ENCODE data around the gene ZBTB7A.

Gene ZBTB7A

GRCh38 chr19:4068047-4068966, 1.6 kb upstream of the ZBTB7A start:
- no peak for DNase-seq (ENCODE audit: low spot score)

GRCh38 chr19:4067396-4068046, 822 bp upstream of the ZBTB7A start:
- peak; percentile 44 for DNase-seq (ENCODE audit: low spot score)

DNA sequence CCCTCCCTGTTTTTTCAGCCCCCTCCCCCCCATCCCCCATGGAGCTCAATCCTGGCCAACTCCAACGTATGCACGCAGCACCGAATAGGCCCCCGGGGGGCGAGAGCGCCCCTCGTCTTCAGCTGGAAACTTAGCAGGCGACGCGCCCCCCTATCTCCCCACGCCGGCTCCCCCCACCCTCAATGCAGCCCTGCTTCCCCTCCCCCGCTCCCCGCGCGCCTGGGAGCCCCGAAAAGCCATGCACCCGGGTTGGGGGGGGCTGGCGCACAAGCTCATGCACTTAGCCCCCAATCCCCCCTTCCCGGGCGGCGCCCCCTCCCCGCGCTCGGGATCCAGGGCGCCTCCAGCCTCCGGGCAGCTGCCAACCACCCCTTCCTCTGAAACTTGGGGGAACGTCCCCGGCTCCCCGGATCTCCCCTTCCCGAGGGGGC, 508 bp downstream of the ZBTB7A start:
- DNase-seq (ENCODE audit: low spot score), result peak; percentile 38

- peak; percentile 97 for DNase-seq (ENCODE audit: low spot score)
Measured at GRCh38 chr19:4065430-4066175, 1.1 kb downstream of the ZBTB7A start.

DNA sequence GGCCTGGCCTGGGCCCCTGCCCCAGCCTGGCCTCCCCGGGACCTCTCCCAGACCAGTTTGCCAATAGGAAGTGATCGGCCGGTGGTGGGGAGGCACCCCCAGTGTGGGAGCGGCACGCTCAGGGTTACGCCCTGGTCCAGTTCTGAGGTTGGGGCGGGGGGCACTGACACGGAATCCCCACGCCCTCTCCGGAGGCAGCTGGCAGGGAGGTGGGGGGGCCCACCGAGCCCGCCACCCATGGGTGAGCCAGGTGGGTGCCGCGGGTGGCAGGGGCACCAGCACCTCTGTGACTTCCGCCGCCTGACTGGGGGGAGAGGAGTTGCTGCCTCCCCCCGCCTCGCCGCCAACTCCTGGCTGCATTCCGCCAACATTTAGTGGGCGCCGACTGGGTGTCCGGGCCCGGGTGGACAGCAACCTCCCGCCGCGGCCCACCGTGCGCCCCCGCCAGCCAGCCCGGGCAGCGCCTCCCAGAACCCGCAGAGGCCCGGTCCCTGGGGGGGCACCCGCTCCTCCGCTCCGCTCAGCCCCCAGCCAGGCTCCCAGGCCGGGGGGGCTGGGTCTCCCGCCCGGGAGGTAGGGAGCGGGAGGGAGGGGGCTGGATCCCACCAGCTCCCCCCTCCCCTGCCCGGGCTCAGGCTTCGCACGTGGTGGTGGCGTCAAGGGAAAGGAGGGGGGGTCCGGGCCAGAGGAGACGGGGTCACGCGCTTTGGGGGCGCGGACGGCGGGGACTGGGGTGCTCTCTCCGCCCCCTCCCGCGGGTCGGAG, 2.0 kb downstream of the ZBTB7A start:
- no peak for DNase-seq (ENCODE audit: low spot score)

- DNase-seq (ENCODE audit: low spot score), result no peak
Measured at GRCh38 chr19:4064149-4064495, 2.6 kb downstream of the ZBTB7A start.

DNA sequence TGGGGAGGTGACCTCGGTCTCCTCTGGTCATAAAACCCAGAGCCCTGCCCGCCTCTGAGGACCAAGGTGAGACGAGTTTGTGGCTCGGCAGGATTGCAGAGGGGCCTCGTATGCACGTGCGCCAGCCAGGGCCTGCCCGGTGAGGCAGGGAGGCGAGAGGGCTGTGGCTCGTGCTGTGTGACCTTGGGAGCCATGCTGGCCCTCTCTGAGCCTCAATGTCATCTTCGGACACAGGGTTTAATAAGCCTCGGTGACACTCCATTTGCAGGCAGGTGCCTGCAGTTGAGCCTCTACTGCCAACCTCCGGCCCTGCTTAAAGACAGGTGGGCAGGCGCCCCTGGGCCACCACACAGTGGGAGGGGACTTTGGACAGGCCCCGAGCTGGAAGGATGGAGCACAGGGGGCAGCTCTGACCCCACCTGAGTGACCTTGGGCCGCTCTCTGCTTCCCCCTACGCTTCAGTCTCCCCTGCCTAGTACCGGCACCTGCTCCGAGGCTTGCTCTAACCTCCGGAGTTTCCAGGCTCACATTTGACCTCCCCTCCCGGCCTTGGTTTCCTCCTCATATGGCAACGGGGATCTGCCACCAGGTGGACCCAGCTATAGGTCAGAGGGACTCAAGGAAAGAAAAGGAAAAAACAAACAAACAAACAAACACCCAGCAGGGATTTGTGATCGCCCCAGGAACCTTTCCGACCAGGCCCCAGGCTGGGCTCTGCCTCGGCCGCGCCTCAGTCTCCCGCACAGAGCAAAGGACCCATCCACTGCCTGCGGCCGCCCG, 3.1 kb downstream of the ZBTB7A start:
- DNase-seq (ENCODE audit: low spot score), result no peak

DNA sequence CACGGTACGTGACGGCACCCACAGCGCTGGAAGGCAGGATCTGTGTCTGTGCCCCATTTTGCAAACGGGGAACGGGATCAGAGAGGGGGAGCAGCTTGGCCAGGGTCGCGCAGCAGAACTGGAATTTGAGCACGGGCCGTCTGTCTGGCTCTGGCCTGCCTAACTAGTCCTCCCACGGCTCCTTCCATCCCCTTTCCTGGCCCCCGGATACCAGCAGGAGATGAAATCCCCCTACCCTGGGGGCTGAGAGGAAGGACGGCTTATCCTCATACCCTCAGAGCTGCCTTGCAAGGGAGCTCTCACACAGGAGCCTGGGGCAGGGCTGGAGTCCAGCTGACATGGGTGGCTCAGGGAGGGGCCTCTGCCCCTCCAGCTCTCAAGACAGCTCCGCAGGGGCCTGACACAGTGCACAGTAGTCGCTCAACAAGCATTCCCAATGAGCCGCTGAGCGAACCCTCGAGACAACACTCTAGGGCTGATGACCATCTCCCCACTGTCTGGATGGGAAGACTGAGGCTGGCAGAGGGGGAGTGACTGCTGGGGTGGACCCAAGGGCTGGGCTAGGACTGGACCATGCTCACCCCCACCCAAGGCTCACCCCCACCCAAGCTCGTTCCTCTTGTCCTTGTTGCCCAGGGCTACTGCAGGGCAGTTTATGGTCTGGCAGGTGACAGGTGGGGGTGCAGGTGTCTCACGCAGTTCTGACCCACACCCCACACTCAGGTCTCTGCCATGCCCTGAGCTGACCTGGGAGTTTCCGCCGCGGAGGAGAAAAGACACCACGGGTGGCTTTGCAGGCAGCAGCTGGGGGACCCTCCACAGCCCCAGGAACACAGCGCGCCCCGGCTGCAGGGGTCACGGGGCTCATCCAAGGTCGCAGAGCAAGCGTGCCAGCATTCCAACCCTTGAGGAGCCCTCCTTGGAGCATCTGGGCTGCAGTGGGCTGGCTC, 4.0 kb downstream of the ZBTB7A start:
- no peak for DNase-seq (ENCODE audit: low spot score)

GRCh38 chr19:4061683-4062418, 4.8 kb downstream of the ZBTB7A start:
- no peak for DNase-seq (ENCODE audit: low spot score)

- no peak for DNase-seq (ENCODE audit: low spot score)
Measured at GRCh38 chr19:4061178-4061682, 5.5 kb downstream of the ZBTB7A start.

DNA sequence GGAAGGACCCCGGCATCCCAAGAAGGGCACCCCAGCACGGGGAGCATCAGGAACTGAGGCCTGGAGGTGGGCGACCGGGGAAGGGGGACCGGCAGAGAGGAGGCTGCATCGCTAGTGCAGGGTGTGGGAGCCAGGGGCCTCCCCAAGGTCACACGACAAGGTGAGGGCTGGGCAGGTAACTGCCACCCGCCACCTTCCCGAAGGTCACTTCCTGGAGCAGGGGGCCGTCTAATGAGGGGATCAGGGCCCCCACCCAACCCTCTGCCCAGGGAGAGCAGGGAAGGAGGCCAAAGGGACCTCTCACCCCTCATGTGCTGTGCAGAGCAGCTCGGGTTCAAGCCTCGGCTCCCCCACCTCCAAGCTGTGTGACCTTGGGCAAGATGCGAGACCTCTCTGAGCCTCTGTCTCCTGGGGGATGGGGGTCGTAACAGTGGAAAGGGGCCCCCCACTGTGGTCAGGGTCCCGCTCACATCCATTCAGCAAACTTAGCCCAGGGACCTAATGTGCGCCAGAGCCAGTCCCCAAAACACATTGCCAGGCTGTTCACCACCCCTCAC, 6.0 kb downstream of the ZBTB7A start:
- no peak for DNase-seq (ENCODE audit: low spot score)

DNA sequence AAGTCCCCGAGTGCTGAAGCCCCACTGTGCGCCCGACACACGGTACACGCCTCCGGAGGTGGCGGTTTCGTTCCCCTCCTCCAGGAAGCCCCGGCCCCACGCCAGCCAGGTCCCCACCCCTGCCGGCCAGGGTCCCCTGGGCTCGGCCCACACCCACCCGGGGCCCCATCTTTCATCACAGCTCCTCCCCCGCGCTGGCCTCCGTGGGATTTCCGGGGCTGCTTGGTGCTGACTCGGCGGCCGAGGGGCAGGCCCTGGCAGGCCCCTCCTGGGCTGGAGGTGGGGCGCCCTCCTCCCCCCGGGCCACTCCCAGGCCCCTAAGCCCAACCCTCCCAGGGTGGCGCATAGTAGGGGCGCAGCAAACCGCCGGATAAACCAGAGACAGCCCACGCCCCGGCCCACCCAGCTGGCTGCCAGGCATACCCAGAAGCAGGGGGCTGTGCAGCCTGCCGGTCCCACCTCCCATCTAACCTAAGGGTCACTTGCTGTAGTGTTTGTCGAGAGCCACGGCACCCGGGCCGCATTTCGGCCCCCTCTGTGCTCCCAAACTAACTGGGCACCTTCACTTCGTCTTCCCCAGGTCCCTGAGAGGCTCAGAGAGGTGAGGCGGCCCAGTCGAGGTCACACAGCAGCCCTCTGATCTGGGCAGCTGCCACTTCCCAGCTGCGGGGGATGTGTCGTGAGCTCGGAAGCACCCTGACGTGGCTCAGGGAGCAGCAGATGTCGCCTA, 6.6 kb downstream of the ZBTB7A start:
- DNase-seq (ENCODE audit: low spot score), result peak; percentile 32

DNA sequence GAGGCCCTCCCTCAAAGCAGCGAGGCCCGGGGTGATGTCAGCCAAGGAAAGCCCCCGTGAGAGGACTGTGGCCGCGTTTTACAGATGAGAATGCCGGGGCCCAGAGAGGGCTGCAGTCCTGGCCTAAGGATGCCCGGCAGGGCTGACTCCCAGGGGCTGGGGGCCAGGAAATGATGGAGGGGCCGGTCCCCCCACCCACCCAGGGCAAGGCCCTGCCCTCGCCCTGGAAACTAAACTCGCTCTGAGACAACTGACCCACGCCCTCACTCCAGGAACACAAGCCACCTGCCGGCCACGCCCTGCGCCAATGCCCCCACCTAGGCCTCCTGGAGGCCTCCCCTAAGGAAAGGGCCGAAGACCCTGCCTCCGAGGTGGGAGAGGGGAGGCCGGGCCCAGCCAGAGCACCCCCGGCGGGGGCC, 7.2 kb downstream of the ZBTB7A start:
- no peak for DNase-seq (ENCODE audit: low spot score)

DNA sequence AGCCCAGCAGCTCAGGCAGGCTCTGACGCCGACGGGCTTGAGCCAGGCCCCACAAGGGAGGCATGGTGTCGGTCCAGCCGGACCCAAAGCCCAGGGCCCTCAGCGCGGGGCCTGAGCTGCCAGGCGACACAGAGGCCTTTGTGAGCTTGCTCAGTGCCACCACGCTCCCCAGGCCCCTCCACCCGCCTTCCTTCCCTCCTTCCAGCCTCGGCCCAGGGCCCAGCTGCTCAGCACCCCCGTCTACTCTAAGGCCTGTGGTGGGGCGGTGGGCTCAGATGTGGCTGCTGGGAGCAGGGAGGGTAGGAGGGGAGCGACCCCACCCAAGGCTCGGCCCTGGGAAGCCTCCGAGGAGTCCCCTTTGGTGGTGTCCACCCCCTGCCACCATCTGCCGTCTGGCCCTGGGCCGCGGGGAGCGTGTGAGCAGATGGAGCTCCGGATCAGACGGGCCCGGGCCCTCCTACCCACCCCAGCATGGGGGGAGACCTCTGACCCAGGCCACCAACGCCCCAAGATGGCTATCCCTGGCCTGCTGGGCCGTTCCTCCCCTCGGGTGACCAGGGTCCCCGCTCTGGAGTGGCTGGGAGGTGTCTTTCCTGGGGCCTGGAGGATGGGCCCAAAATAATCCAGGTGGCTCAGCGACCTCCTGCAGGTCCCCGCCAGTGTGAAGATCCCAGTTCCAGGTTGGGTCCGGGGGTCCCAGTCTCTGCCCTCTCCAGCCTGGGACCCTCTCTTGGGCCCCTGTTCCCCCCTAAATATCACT, 7.8 kb downstream of the ZBTB7A start:
- no peak for DNase-seq (ENCODE audit: low spot score)

DNA sequence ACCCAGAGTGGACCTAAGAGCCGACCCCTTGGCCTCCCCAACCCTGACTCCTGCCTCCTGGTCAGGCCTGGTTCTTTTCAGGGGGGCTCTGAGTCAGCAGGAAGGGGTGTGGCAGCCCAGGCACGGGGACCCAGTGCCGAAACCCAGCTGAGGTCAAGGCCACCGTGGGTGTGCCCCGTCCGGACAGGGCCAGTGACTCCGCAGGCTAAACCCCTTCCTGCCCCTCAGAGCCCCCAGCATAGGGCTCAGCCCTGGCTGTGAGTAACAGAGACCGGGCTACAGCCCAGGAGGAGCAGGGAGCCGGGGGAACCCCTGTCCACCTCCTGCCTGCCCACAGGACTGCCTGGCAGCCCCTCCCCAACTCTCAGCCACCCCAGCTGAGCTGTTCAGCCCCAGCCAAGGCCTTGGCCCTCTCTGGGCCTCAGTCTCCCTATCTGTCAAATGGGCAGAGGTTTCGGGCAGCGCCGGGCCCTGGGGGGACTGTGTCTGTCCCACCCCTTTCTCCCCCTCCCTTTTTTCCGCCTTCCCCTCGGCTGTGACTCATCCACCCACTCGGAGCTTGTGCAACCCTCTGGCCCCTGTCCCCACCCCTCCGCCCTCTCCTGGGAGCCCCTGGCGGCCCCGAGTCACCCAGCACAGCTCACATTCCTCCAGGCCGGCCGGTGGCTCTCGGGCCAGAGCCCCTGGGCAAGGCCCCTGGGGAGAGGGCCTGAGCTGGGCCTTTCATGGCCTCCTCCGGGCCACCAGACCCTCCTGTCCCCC, 8.6 kb downstream of the ZBTB7A start:
- no peak for DNase-seq (ENCODE audit: low spot score)

DNA sequence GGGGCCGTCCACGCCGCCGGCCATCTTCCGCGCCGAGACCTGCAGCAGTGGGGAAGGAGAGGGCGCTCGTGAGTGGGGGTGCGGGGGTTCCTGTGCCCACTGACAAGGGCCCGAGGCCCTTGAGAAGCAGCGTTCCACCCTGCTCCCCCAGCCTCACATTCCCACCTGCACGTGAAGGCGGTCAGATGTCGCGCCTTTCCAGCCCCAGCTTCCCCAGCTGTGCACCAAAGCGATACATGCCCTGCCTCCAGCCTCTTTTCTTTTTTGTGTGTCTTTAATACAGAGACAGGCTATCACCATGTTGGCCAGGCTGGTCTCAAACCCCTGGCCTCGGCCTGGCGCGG, 11.5 kb downstream of the ZBTB7A start:
- DNase-seq (ENCODE audit: low spot score), result no peak

Measured in CD4-positive, alpha-beta T cell treated with Interleukin-6 at 100 ng/mL for 8 hours (primary cell).